SK-N-SH treated with all-trans-retinoic acid at 6 μM for 48 hours (cell line): Measurements from ENCODE around the gene DLL1.

Experiments used
- PPARA ChIP-seq: fragments of 250-450 bp; sonication (Bioruptor Pico); IDR thresholded peaks from 2 replicates; pipeline ENCODE4 v1.5.0; 2020; ENCODE audit warnings: mild to moderate bottlenecking, borderline replicate concordance
- RARB ChIP-seq: fragments of 250-450 bp; sonication (Bioruptor Pico); IDR thresholded peaks from 2 replicates; pipeline ENCODE4 v1.8.0; 2021; ENCODE audit warnings: mild to moderate bottlenecking, moderate library complexity
- ZFP30 ChIP-seq: fragments of 450-650 bp; formaldehyde crosslinking; IDR thresholded peaks from 2 replicates; pipeline ENCODE4 v1.5.0; 2022; ENCODE audit warnings: mild to moderate bottlenecking, moderate library complexity
- TF ChIP-seq, protein P1 (sequence below): fragments of 250-450 bp; sonication (Bioruptor Pico); IDR thresholded peaks from 2 replicates; pipeline ENCODE4 v1.8.0; 2020; ENCODE audit warnings: mild to moderate bottlenecking, moderate library complexity, borderline replicate concordance
- TF ChIP-seq, protein P2 (sequence below): fragments of 250-450 bp; sonication (Bioruptor Pico); IDR thresholded peaks from 2 replicates; pipeline ENCODE4 v1.8.0; 2021; ENCODE audit warnings: low read depth, mild to moderate bottlenecking, moderate library complexity, borderline replicate concordance

DNA sequence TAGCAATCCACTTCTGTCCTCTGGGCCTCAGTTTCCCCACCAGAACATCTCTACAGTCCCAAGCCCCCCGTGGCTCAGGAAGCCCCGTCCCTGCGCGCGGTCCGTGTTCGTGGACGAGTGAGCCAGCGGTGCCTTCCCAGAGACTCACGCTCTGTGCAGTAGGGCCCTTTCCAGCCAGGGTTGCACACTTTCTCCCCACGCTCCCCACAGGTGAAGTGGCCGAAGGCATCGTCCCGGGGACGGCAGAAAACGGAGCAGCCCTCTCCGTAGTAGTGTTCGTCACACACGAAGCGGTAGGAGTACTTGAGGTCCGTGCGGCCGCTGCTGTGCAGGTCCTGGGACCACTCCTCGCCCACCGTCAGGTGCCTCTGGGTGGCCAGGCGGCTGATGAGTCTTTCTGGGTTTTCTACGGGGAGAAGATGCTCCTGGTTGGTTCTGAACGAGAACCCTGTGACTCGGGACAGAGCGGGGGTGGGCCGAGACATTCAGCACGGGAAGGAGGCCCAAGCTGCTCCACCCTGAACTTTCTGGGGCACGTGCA, 2.7 kb downstream of the DLL1 start:
- TF ChIP-seq PPARA (no peak), RARB (CRISPR knock-in tag) (no peak), ZFP30 (no peak)
- TF ChIP-seq, protein P1, sequence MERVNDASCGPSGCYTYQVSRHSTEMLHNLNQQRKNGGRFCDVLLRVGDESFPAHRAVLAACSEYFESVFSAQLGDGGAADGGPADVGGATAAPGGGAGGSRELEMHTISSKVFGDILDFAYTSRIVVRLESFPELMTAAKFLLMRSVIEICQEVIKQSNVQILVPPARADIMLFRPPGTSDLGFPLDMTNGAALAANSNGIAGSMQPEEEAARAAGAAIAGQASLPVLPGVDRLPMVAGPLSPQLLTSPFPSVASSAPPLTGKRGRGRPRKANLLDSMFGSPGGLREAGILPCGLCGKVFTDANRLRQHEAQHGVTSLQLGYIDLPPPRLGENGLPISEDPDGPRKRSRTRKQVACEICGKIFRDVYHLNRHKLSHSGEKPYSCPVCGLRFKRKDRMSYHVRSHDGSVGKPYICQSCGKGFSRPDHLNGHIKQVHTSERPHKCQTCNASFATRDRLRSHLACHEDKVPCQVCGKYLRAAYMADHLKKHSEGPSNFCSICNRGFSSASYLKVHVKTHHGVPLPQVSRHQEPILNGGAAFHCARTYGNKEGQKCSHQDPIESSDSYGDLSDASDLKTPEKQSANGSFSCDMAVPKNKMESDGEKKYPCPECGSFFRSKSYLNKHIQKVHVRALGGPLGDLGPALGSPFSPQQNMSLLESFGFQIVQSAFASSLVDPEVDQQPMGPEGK (CRISPR knock-in tag), result no peak
- TF ChIP-seq, protein P2, sequence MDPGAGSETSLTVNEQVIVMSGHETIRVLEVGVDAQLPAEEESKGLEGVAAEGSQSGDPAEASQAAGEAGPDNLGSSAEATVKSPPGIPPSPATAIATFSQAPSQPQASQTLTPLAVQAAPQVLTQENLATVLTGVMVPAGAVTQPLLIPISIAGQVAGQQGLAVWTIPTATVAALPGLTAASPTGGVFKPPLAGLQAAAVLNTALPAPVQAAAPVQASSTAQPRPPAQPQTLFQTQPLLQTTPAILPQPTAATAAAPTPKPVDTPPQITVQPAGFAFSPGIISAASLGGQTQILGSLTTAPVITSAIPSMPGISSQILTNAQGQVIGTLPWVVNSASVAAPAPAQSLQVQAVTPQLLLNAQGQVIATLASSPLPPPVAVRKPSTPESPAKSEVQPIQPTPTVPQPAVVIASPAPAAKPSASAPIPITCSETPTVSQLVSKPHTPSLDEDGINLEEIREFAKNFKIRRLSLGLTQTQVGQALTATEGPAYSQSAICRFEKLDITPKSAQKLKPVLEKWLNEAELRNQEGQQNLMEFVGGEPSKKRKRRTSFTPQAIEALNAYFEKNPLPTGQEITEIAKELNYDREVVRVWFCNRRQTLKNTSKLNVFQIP (CRISPR knock-in tag), result no peak
